ENCODE data around the gene EPB41L2.
"Not testable (repeated sequence)": the region's sequence is repeated elsewhere in the genome, so short reads cannot be mapped to it uniquely, and the experiment has no call there.

The EPB41L2 gene

DNA sequence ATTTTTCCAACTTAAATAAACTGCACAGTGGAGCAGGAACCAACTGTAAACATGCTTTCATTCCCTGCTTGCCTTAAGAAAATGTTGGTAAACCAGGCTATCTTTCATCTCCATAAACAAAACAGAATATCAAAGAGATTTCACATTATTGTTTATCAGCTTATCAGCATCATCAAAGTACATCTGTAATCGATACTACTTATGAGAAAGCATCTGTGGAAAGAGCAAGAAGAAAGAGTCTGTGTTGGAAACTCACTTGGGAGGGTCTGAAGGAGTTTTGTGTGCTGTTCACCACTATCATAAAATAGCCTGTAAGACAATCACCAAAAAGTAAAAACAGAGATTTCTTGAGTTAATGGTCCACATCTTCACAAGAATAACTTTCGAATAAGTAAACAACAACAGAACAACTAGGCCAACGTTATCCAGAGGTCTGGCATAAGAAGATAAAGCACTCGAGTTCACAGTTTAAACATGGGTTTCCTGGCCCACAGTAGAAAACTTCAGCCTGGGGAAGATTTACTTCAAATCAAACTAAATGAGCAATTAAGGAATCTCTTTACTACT lies 47.9 kb downstream of the EPB41L2 start:
- Histone ChIP-seq H3K9me3 (ENCODE audit: control insufficient read depth in 1 of 2, low read length in 2 of 2) (no peaks in the 10 kb centered on the region), H3K4me1 (ENCODE audit: control insufficient read depth in 1 of 2, insufficient read depth in 2 of 2, low read length in 2 of 2) (peaks cover 0 to 24% of the 10 kb centered on the region in 2 donors), H3K27ac (ENCODE audit: low read length) (no peak overlapping the region), H3K27me3 (ENCODE audit: low read depth, low read length) (no peaks in the 10 kb centered on the region), H3K36me3 (ENCODE audit: control insufficient read depth in 1 of 2, insufficient read depth in 2 of 2, low read length in 2 of 2) (no peaks in the 10 kb centered on the region), H3K4me3 (ENCODE audit: low read depth in 1 of 2, low read length in 2 of 2) (no peak overlapping the region)

DNA sequence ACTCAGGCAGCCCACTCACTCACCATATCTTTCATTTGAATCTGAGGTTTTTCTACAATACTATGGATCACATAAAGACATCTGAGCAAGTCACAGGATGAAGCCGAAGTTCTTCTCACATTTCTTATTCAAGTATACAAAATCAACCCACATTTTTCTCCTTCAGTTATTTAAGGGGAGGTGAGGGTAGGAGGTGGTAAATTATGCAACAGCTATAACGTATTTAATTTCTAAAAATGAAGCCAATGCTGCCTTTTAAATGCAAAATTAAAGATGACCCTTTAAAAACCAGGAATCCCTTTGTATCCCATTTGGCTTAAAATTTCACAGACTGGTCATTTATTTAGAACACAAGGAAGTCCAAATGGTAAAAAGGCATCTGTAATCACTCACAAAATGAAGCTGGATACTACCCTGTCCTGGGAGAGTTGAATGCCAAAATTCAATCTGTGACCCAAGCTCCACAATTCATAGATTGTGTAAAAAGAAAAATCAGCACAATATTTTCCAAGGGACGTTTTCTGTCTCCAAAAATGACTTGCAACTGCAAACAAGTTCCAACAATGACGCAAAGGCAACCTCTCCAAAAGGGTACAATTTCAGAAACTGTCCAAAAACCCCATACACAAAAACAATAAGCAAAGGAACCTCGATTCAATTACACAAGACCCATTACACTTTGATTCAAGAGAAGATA lies 48.8 kb downstream of the EPB41L2 start:
- H3K27me3 ChIP-seq (ENCODE audit: low read depth, low read length), result no peaks in the 10 kb centered on the region
- H3K36me3 ChIP-seq (ENCODE audit: control insufficient read depth in 1 of 2, insufficient read depth in 2 of 2, low read length in 2 of 2), result no peaks in the 10 kb centered on the region
- no peak overlapping the region for H3K27ac ChIP-seq (ENCODE audit: low read length)
- H3K4me1 ChIP-seq (ENCODE audit: control insufficient read depth in 1 of 2, insufficient read depth in 2 of 2, low read length in 2 of 2), result peaks cover 0 to 24% of the 10 kb centered on the region in 2 donors
- H3K4me3 ChIP-seq (ENCODE audit: low read depth in 1 of 2, low read length in 2 of 2), result no peak overlapping the region
- no peaks in the 10 kb centered on the region for H3K9me3 ChIP-seq (ENCODE audit: control insufficient read depth in 1 of 2, low read length in 2 of 2)

- Histone ChIP-seq H3K36me3 (ENCODE audit: control insufficient read depth in 1 of 2, insufficient read depth in 2 of 2, low read length in 2 of 2) (no peaks in the 10 kb centered on the region), H3K9me3 (ENCODE audit: control insufficient read depth in 1 of 2, low read length in 2 of 2) (no peaks in the 10 kb centered on the region), H3K27ac (ENCODE audit: low read length) (peak overlapping the region; percentile 28), H3K4me1 (ENCODE audit: control insufficient read depth in 1 of 2, insufficient read depth in 2 of 2, low read length in 2 of 2) (peaks cover 0 to 24% of the 10 kb centered on the region in 2 donors), H3K4me3 (ENCODE audit: low read depth in 1 of 2, low read length in 2 of 2) (peak overlapping the region in 1 of 2 donors; percentile 19), H3K27me3 (ENCODE audit: low read depth, low read length) (no peaks in the 10 kb centered on the region)
Observed at GRCh38 chr6:131013495-131013894, 49.5 kb downstream of the EPB41L2 start.

GRCh38 chr6:131009790-131010189 lies 53.3 kb downstream of the EPB41L2 start:
- no peaks in the 10 kb centered on the region for H3K4me1 ChIP-seq (ENCODE audit: control insufficient read depth in 1 of 2, insufficient read depth in 2 of 2, low read length in 2 of 2)
- no peaks in the 10 kb centered on the region for H3K36me3 ChIP-seq (ENCODE audit: control insufficient read depth in 1 of 2, insufficient read depth in 2 of 2, low read length in 2 of 2)
- H3K9me3 ChIP-seq (ENCODE audit: control insufficient read depth in 1 of 2, low read length in 2 of 2), result peaks cover 0 to 14% of the 10 kb centered on the region in 2 donors
- no peak overlapping the region for H3K4me3 ChIP-seq (ENCODE audit: low read depth in 1 of 2, low read length in 2 of 2)
- H3K27ac ChIP-seq (ENCODE audit: low read length), result no peak overlapping the region
- no peaks in the 10 kb centered on the region for H3K27me3 ChIP-seq (ENCODE audit: low read depth, low read length)

- not testable (repeated sequence) for H3K27me3 ChIP-seq (ENCODE audit: low read depth, low read length); H3K4me1 ChIP-seq (ENCODE audit: control insufficient read depth in 1 of 2, insufficient read depth in 2 of 2, low read length in 2 of 2); H3K4me3 ChIP-seq (ENCODE audit: low read depth in 1 of 2, low read length in 2 of 2); H3K27ac ChIP-seq (ENCODE audit: low read length); H3K36me3 ChIP-seq (ENCODE audit: control insufficient read depth in 1 of 2, insufficient read depth in 2 of 2, low read length in 2 of 2)
- peaks cover 0 to 14% of the 10 kb centered on the region in 2 donors for H3K9me3 ChIP-seq (ENCODE audit: control insufficient read depth in 1 of 2, low read length in 2 of 2)
Observed at GRCh38 chr6:131008965-131009364, 54.1 kb downstream of the EPB41L2 start.

DNA sequence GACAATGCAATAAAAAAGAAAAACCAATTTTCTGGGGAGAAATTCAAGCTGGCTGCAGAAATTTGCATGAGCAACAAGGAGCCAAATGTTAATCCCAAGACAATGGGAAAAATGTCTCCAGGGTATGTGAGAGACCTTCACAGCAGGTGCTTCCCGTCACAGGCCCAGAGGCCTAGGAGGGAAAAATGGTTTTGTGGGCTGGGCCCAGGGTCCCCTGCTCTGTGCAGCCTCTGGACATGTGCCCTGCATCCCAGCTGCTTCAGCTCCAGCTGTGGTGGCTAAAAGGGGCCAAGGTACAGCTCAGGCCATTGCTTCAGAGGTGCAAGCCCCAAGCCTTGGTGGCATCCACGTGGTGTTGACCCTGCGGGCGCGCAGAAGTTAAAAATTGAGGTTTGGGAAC lies 55.1 kb downstream of the EPB41L2 start:
- H3K4me3 ChIP-seq (ENCODE audit: low read depth in 1 of 2, low read length in 2 of 2); H3K27me3 ChIP-seq (ENCODE audit: low read depth, low read length); H3K27ac ChIP-seq (ENCODE audit: low read length); H3K36me3 ChIP-seq (ENCODE audit: control insufficient read depth in 1 of 2, insufficient read depth in 2 of 2, low read length in 2 of 2); H3K4me1 ChIP-seq (ENCODE audit: control insufficient read depth in 1 of 2, insufficient read depth in 2 of 2, low read length in 2 of 2): not testable (repeated sequence)
- peaks cover 0 to 14% of the 10 kb centered on the region in 2 donors for H3K9me3 ChIP-seq (ENCODE audit: control insufficient read depth in 1 of 2, low read length in 2 of 2)

GRCh38 chr6:131007286-131007685 lies 55.8 kb downstream of the EPB41L2 start:
- peaks cover 3 to 6% of the 10 kb centered on the region in 2 donors for H3K4me1 ChIP-seq (ENCODE audit: control insufficient read depth in 1 of 2, insufficient read depth in 2 of 2, low read length in 2 of 2)
- H3K27me3 ChIP-seq (ENCODE audit: low read depth, low read length), result no peaks in the 10 kb centered on the region
- no peak overlapping the region for H3K4me3 ChIP-seq (ENCODE audit: low read depth in 1 of 2, low read length in 2 of 2)
- peaks cover 0 to 14% of the 10 kb centered on the region in 2 donors for H3K9me3 ChIP-seq (ENCODE audit: control insufficient read depth in 1 of 2, low read length in 2 of 2)
- no peaks in the 10 kb centered on the region for H3K36me3 ChIP-seq (ENCODE audit: control insufficient read depth in 1 of 2, insufficient read depth in 2 of 2, low read length in 2 of 2)
- H3K27ac ChIP-seq (ENCODE audit: low read length), result no peak overlapping the region

GRCh38 chr6:131005439-131006016 lies 57.5 kb downstream of the EPB41L2 start:
- no peaks in the 10 kb centered on the region for H3K36me3 ChIP-seq (ENCODE audit: control insufficient read depth in 1 of 2, insufficient read depth in 2 of 2, low read length in 2 of 2)
- H3K9me3 ChIP-seq (ENCODE audit: control insufficient read depth in 1 of 2, low read length in 2 of 2), result peaks cover 0 to 14% of the 10 kb centered on the region in 2 donors
- H3K4me1 ChIP-seq (ENCODE audit: control insufficient read depth in 1 of 2, insufficient read depth in 2 of 2, low read length in 2 of 2), result peaks cover 3 to 6% of the 10 kb centered on the region in 2 donors
- no peaks in the 10 kb centered on the region for H3K27me3 ChIP-seq (ENCODE audit: low read depth, low read length)
- H3K4me3 ChIP-seq (ENCODE audit: low read depth in 1 of 2, low read length in 2 of 2), result no peak overlapping the region
- H3K27ac ChIP-seq (ENCODE audit: low read length), result no peak overlapping the region

DNA sequence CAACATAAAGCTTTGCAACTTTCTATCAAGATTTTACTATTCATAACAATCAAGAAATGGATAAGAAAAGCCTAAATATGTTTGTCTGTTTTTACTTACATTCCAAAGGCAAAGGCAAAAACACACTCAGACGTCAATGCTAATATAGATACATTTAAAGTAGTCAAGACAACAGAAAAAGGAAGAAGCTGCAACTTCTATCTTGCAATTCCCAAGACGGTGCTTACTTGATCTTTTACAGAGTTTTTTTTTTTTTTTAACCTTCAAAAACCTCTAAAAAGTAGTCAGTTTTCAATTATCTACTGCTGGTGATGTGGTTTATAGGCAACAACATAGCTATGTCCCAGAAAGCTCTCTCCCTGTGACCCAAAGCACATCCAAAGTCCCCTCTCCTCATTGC lies 58.1 kb downstream of the EPB41L2 start:
- Histone ChIP-seq H3K4me3 (ENCODE audit: low read depth in 1 of 2, low read length in 2 of 2) (no peak overlapping the region), H3K27ac (ENCODE audit: low read length) (no peak overlapping the region), H3K4me1 (ENCODE audit: control insufficient read depth in 1 of 2, insufficient read depth in 2 of 2, low read length in 2 of 2) (peaks cover 3 to 6% of the 10 kb centered on the region in 2 donors), H3K27me3 (ENCODE audit: low read depth, low read length) (no peaks in the 10 kb centered on the region), H3K36me3 (ENCODE audit: control insufficient read depth in 1 of 2, insufficient read depth in 2 of 2, low read length in 2 of 2) (no peaks in the 10 kb centered on the region), H3K9me3 (ENCODE audit: control insufficient read depth in 1 of 2, low read length in 2 of 2) (peaks cover 0 to 14% of the 10 kb centered on the region in 2 donors)

GRCh38 chr6:131004387-131004755 lies 58.7 kb downstream of the EPB41L2 start:
- Histone ChIP-seq H3K36me3 (ENCODE audit: control insufficient read depth in 1 of 2, insufficient read depth in 2 of 2, low read length in 2 of 2) (no peaks in the 10 kb centered on the region), H3K4me3 (ENCODE audit: low read depth in 1 of 2, low read length in 2 of 2) (no peak overlapping the region), H3K27ac (ENCODE audit: low read length) (no peak overlapping the region), H3K27me3 (ENCODE audit: low read depth, low read length) (no peaks in the 10 kb centered on the region), H3K4me1 (ENCODE audit: control insufficient read depth in 1 of 2, insufficient read depth in 2 of 2, low read length in 2 of 2) (peaks cover 3 to 6% of the 10 kb centered on the region in 2 donors), H3K9me3 (ENCODE audit: control insufficient read depth in 1 of 2, low read length in 2 of 2) (peaks cover 0 to 14% of the 10 kb centered on the region in 2 donors)

- H3K4me3 ChIP-seq (ENCODE audit: low read depth in 1 of 2, low read length in 2 of 2), result no peak overlapping the region
- no peak overlapping the region for H3K27ac ChIP-seq (ENCODE audit: low read length)
- no peaks in the 10 kb centered on the region for H3K27me3 ChIP-seq (ENCODE audit: low read depth, low read length)
- peaks cover 3 to 6% of the 10 kb centered on the region in 2 donors for H3K4me1 ChIP-seq (ENCODE audit: control insufficient read depth in 1 of 2, insufficient read depth in 2 of 2, low read length in 2 of 2)
- H3K36me3 ChIP-seq (ENCODE audit: control insufficient read depth in 1 of 2, insufficient read depth in 2 of 2, low read length in 2 of 2), result no peaks in the 10 kb centered on the region
- peaks cover 0 to 14% of the 10 kb centered on the region in 2 donors for H3K9me3 ChIP-seq (ENCODE audit: control insufficient read depth in 1 of 2, low read length in 2 of 2)
Observed at GRCh38 chr6:131003488-131004386, 59.3 kb downstream of the EPB41L2 start.

Data from muscle layer of duodenum (tissue), 2 donors.